ENCODE results near the gene STIM1.
A peak's percentile ranks its signal among the peaks of the same experiment; 100 is the strongest.

The STIM1 gene

GRCh38 chr11:3905080-3905953 lies 49.9 kb downstream of the STIM1 start:
- TF ChIP-seq REST (IDR thresholded peaks at IDR 0.05; ENCODE audit: insufficient replicate concordance, low read depth) (no peak), SPI1 (IDR thresholded peaks at IDR 0.05; ENCODE audit: borderline replicate concordance, low read depth) (no peak), POLR2AphosphoS5 (IDR thresholded peaks at IDR 0.05; ENCODE audit: low read depth) (no peak), GABPA (IDR thresholded peaks at IDR 0.05; ENCODE audit: low read depth) (no peak)
- TF ChIP-seq, protein P1, sequence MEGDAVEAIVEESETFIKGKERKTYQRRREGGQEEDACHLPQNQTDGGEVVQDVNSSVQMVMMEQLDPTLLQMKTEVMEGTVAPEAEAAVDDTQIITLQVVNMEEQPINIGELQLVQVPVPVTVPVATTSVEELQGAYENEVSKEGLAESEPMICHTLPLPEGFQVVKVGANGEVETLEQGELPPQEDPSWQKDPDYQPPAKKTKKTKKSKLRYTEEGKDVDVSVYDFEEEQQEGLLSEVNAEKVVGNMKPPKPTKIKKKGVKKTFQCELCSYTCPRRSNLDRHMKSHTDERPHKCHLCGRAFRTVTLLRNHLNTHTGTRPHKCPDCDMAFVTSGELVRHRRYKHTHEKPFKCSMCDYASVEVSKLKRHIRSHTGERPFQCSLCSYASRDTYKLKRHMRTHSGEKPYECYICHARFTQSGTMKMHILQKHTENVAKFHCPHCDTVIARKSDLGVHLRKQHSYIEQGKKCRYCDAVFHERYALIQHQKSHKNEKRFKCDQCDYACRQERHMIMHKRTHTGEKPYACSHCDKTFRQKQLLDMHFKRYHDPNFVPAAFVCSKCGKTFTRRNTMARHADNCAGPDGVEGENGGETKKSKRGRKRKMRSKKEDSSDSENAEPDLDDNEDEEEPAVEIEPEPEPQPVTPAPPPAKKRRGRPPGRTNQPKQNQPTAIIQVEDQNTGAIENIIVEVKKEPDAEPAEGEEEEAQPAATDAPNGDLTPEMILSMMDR (IDR thresholded peaks at IDR 0.05; ENCODE audit: insufficient read depth, low read length) = no peak
- no peaks in the 10 kb centered on the region for H3K27me3 ChIP-seq (ENCODE audit: insufficient read depth, poor library complexity, severe bottlenecking)
- no peak overlapping the region for H3K4me3 ChIP-seq (replicated peaks; ENCODE audit: insufficient read depth, low read length)
- DNase-seq (ENCODE audit: low read depth in 1 of 2, low spot score in 1 of 2) = peak; percentile 79 to 90
- H3K27ac ChIP-seq (replicated peaks) = peak overlapping the region; percentile 79

DNA sequence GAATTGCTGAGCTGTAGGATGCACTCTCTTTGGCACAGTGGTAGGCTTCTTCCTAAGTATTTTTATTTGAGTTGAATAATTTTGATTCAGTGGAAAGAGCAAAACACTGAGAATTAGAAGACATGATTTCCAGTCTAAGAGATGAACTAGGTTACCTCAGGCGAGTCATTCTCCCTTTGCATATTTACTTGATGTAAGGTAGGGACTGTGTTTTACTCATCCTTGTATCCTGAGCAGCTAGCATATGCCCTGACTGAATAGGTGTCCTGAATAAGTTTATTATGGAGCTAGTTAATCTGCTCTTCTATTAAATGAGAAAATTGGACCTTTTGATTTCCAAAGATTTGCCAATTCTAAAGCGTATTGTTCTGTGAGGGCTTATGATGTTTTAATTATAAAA lies 50.7 kb downstream of the STIM1 start:
- DNase-seq (ENCODE audit: low read depth in 1 of 2, low spot score in 1 of 2) = no peak
- no peaks in the 10 kb centered on the region for H3K27me3 ChIP-seq (ENCODE audit: insufficient read depth, poor library complexity, severe bottlenecking)
- H3K4me3 ChIP-seq (replicated peaks; ENCODE audit: insufficient read depth, low read length) = no peak overlapping the region
- peak overlapping the region; percentile 79 for H3K27ac ChIP-seq (replicated peaks)
- no peak for TF ChIP-seq POLR2AphosphoS5 (IDR thresholded peaks at IDR 0.05; ENCODE audit: low read depth)
- TF ChIP-seq SPI1 (IDR thresholded peaks at IDR 0.05; ENCODE audit: borderline replicate concordance, low read depth) = no peak
- TF ChIP-seq, protein P1 (IDR thresholded peaks at IDR 0.05; ENCODE audit: insufficient read depth, low read length) = no peak
- TF ChIP-seq GABPA (IDR thresholded peaks at IDR 0.05; ENCODE audit: low read depth) = no peak
- TF ChIP-seq REST (IDR thresholded peaks at IDR 0.05; ENCODE audit: insufficient replicate concordance, low read depth) = no peak

GRCh38 chr11:3907590-3907989 lies 52.1 kb downstream of the STIM1 start:
- TF ChIP-seq POLR2AphosphoS5 (IDR thresholded peaks at IDR 0.05; ENCODE audit: low read depth) (no peak), SPI1 (IDR thresholded peaks at IDR 0.05; ENCODE audit: borderline replicate concordance, low read depth) (no peak), REST (IDR thresholded peaks at IDR 0.05; ENCODE audit: insufficient replicate concordance, low read depth) (no peak), GABPA (IDR thresholded peaks at IDR 0.05; ENCODE audit: low read depth) (no peak)
- TF ChIP-seq, protein P1 (IDR thresholded peaks at IDR 0.05; ENCODE audit: insufficient read depth, low read length) = no peak
- H3K4me3 ChIP-seq (replicated peaks; ENCODE audit: insufficient read depth, low read length) = no peak overlapping the region
- no peaks in the 10 kb centered on the region for H3K27me3 ChIP-seq (ENCODE audit: insufficient read depth, poor library complexity, severe bottlenecking)
- H3K27ac ChIP-seq (replicated peaks) = no peak overlapping the region
- no peak for DNase-seq (ENCODE audit: low read depth in 1 of 2, low spot score in 1 of 2)

Measured in HL-60 (cell line).